Gastrocnemius medialis (tissue), 4 donors: ENCODE data around the gene CPED1. TPM values are rescaled to one million over a fixed set of nuclear protein-coding genes. Genes with fewer than 3 reads are reported as not detected.

Experiments used
- ATAC-seq, 2 donors: fragments of 150-250 bp; one replicate each; pipeline ENCODE4 v1.9.1; 2016
- DNase-seq, 2 donors: peaks; one replicate each; pipeline ENCODE4 v3.0.0-alpha.2; 2019
- H3K27ac ChIP-seq, 4 donors: fragments of 200-600 bp; sonication (generic); 1 replicate in 1 of 4; 2 replicates in 3 of 4; pipeline ENCODE4 v1.5.1; 2016 to 2018; ENCODE audit warnings: mild to moderate bottlenecking in 2 of 4, moderate library complexity in 1 of 4
- H3K27me3 ChIP-seq, 3 donors: fragments of 200-600 bp; sonication (generic) in 2 of 3; 1 replicate in 1 of 3; 2 replicates in 2 of 3; pipeline versions ENCODE4 v1.5.1 to v1.6.0; 2016 to 2019; ENCODE audit warnings: mild to moderate bottlenecking in 1 of 3, moderate library complexity in 1 of 3
- H3K36me3 ChIP-seq, 2 donors: fragments of 200-600 bp; sonication (generic) in 1 of 2; one replicate each; pipeline ENCODE4 v1.5.1; 2017 to 2018
- H3K4me1 ChIP-seq, 2 donors: fragments of 200-600 bp; sonication (generic) in 1 of 2; one replicate each; pipeline ENCODE4 v1.5.1; 2016 to 2017; ENCODE audit warnings: mild to moderate bottlenecking in 2 of 2
- H3K4me3 ChIP-seq, 4 donors: fragments of 200-600 bp; sonication (generic) in 3 of 4; 1 replicate in 1 of 4; 2 replicates in 3 of 4; pipeline ENCODE4 v1.5.1; 2016 to 2019; ENCODE audit warnings: mild to moderate bottlenecking in 2 of 4
- H3K9me3 ChIP-seq, 3 donors: fragments of 200-600 bp; sonication (generic) in 2 of 3; 1 replicate in 1 of 3; 2 replicates in 2 of 3; pipeline ENCODE4 v1.5.1; 2016 to 2019
- CTCF ChIP-seq, 5 experiments: fragments of 450-650 bp in 3 of 5; fragments of 200-600 bp in 2 of 5; sonication (generic) in 2 of 5; IDR thresholded peaks in 4 of 5; conservative IDR thresholded peaks in 1 of 5; 1 replicate in 4 of 5; 2 replicates in 1 of 5; pipeline ENCODE4 v1.5.1; 2016 to 2019; ENCODE audit warnings: antibody characterized with exemption in 5 of 5, mild to moderate bottlenecking in 3 of 5, moderate library complexity in 3 of 5
- POLR2A ChIP-seq, 2 donors: fragments of 450-650 bp; IDR thresholded peaks; one replicate each; pipeline ENCODE4 v1.6.1; 2017; ENCODE audit warnings: antibody characterized with exemption in 2 of 2, mild to moderate bottlenecking in 2 of 2, moderate library complexity in 2 of 2
- in situ Hi-C, 4 donors: fragments of 200-750 bp; cut with MboI; loops; one replicate each; pipeline versions ENCODE4 v1.15.0 to v1.8.0; 2017; ENCODE audit warnings: low sequenced_read_pairs in 4 of 4
- intact Hi-C: fragments of 100-400 bp; cut with DNase I; formaldehyde crosslinking; loops from one replicate; pipeline ENCODE4 v1.15.1; 2023; ENCODE audit warnings: low total_unique reads
- total RNA-seq, 4 donors: library from RNA; depleted of rRNA; stranded (reverse); fragments of >200 nt; gene quantifications; one replicate each; pipeline versions ENCODE4 v1.1.0 to v1.2.3, GENCODE V29; 2016

CPED1 gene
- total RNA-seq, 4 donors from 2014 or later = 4.8 to 35.5 (median 34.1) TPM

DNA sequence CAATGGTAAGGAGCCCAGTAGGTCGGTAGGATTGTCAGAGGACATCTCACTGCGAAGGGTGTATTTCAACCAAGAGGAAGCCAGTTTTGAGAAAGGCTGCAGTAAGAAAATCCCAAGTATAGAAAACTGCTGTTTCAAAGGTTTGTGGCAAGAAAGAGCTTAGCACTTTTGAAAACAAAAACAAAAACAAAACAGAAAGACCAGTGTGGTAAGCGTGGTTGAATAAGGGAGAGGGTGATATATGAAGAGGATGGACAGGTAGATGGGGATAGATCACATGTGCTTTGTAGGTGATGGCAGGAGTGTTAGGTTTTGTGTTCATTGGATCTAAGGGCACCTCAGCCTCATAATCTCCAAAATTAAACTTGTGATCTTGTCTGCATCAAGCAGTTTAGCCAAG lies 198.7 kb downstream of the CPED1 start:
- intact Hi-C loops = no loop called here
- H3K9me3 ChIP-seq = no peaks in the 10 kb centered on the region
- TF ChIP-seq POLR2A (IDR thresholded peaks at IDR 0.05) (no peak), CTCF (IDR thresholded peaks at IDR 0.05 in 4 of 5, conservative IDR thresholded peaks at IDR 0.05 in 1 of 5) (no peak)

DNA sequence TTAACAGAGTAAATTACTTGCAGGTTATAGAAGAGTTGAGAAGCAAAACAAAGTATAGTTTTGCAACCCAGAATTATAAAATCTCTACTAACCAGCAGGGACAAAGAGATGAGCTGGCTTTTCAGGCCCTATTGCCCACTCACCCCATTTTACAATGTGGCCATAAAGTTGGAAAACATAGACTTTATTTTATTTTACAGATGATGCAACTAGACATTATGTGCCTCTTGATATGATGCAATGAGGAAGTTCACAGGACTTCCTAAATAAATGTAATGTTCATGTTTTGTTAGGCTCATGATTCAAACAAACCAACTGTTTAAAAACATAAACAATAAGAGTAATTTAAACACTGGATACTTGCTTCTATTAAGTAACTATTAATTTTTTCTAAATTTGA lies 199.2 kb downstream of the CPED1 start:
- intact Hi-C loops = no loop called here
- ATAC-seq (no peak), DNase-seq (no peak)

More for the DNA sequence above, 198.7 kb downstream of the CPED1 start:
- in situ Hi-C loops = no loop called here
- Histone ChIP-seq H3K27ac (peak overlapping the region in 3 of 4 donors; percentile 9 to 53 (median 22)), H3K36me3 (no peaks in the 10 kb centered on the region), H3K4me3 (no peak overlapping the region), H3K27me3 (no peaks in the 10 kb centered on the region), H3K4me1 (peaks cover 26 to 31% of the 10 kb centered on the region in 2 donors)
- no peak for ATAC-seq
- no peak for DNase-seq

DNA sequence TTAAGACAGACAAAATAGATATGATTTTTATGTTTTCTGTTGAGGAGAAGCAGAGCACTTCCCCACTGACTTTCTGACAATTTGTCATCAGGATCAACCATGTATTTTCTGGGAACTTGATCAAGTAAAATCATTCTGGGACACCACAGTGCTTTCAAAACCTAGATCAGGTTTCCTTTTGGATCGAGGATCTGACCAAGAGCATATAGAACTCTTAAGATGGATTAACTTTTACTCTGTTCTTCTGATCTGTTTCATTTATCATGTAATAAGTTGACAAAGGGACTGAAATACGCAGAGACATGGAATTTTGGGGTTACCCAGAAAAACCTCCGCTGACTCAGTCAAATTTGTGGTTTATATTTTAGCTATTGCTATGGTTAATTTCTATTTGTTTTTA lies 204.3 kb downstream of the CPED1 start:
- H3K27me3 ChIP-seq = no peaks in the 10 kb centered on the region
- intact Hi-C loops = loop anchor here (10.0 kb wide), 2 partner anchors 198 to 238 kb away; partner anchors contain the start of gene ING3
- H3K36me3 ChIP-seq = no peaks in the 10 kb centered on the region
- TF ChIP-seq CTCF (IDR thresholded peaks at IDR 0.05 in 4 of 5, conservative IDR thresholded peaks at IDR 0.05 in 1 of 5) = no peak
- DNase-seq (no peak), ATAC-seq (peak; percentile 67 to 76)
- no peaks in the 10 kb centered on the region for H3K9me3 ChIP-seq
- in situ Hi-C loops = no loop called here
- no peak overlapping the region for H3K4me3 ChIP-seq
- H3K4me1 ChIP-seq = peaks cover 54 to 74% of the 10 kb centered on the region in 2 donors
- peak overlapping the region; percentile 39 to 77 (median 50) for H3K27ac ChIP-seq

More for the DNA sequence above, 199.2 kb downstream of the CPED1 start:
- Histone ChIP-seq H3K27ac (peak overlapping the region in 3 of 4 donors; percentile 9 to 53 (median 22)), H3K4me3 (no peak overlapping the region), H3K27me3 (no peaks in the 10 kb centered on the region), H3K36me3 (no peaks in the 10 kb centered on the region), H3K4me1 (peaks cover 28 to 35% of the 10 kb centered on the region in 2 donors), H3K9me3 (no peaks in the 10 kb centered on the region)
- TF ChIP-seq POLR2A (IDR thresholded peaks at IDR 0.05) = no peak
- no peak for TF ChIP-seq CTCF (IDR thresholded peaks at IDR 0.05 in 4 of 5, conservative IDR thresholded peaks at IDR 0.05 in 1 of 5)
- in situ Hi-C loops = no loop called here

- peaks cover 68 to 87% of the 10 kb centered on the region in 2 donors for H3K4me1 ChIP-seq
- TF ChIP-seq POLR2A (IDR thresholded peaks at IDR 0.05) (no peak), CTCF (IDR thresholded peaks at IDR 0.05 in 4 of 5, conservative IDR thresholded peaks at IDR 0.05 in 1 of 5) (no peak)
Measured at GRCh38 chr7:121195010-121195409, 206.5 kb downstream of the CPED1 start.

DNA sequence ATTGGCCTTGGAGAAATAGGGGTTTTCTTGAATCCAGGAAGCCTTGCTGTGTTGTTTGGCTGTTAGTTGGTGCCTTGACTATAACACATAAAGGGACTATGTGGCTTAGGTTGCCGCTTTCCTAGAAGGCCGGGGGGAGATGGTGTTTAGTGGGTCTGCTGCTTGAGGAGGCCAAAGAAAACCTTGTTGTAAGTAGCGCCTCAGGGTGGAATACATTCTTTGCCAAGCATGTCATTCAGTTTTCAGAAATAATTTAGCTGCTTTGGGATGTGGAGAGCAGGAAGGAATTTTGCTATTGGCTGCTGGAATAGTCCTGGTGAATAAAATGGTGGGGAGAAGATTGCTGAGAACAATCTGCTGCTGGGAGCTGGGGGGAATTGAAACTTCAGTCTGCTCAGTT lies 207.4 kb downstream of the CPED1 start:
- no peaks in the 10 kb centered on the region for H3K36me3 ChIP-seq
- H3K4me1 ChIP-seq = peaks cover 71 to 91% of the 10 kb centered on the region in 2 donors
- H3K4me3 ChIP-seq = no peak overlapping the region
- intact Hi-C loops = loop anchor here (10.0 kb wide), 2 partner anchors 201 to 241 kb away; partner anchors contain the start of gene ING3
- in situ Hi-C loops = no loop called here
- peak overlapping the region; percentile 79 to 90 (median 83) for H3K27ac ChIP-seq
- TF ChIP-seq POLR2A (IDR thresholded peaks at IDR 0.05) = no peak
- TF ChIP-seq CTCF (IDR thresholded peaks at IDR 0.05 in 4 of 5, conservative IDR thresholded peaks at IDR 0.05 in 1 of 5) = no peak
- no peaks in the 10 kb centered on the region for H3K27me3 ChIP-seq
- ATAC-seq = no peak
- no peak for DNase-seq
- no peaks in the 10 kb centered on the region for H3K9me3 ChIP-seq

More at GRCh38 chr7:121195010-121195409, 206.5 kb downstream of the CPED1 start:
- in situ Hi-C loops (no loop called here), intact Hi-C loops (loop anchor here (10.0 kb wide), 2 partner anchors 200 to 240 kb away; partner anchors contain the start of gene ING3)
- Histone ChIP-seq H3K27me3 (no peaks in the 10 kb centered on the region), H3K9me3 (no peaks in the 10 kb centered on the region), H3K4me3 (no peak overlapping the region), H3K27ac (peak overlapping the region; percentile 79 to 90 (median 83)), H3K36me3 (no peaks in the 10 kb centered on the region)
- no peak for ATAC-seq
- DNase-seq = no peak
